Adrenal gland (tissue), 12 donors: ENCODE measurements around the gene ERBB4. TPM values are rescaled to one million over a fixed set of nuclear protein-coding genes. Genes with fewer than 3 reads are reported as not detected.

ENCODE experiments used
- DNase-seq, 7 donors: peaks; one replicate each; pipeline ENCODE4 v3.0.0-alpha.2; 2019 to 2020
- H3K27ac ChIP-seq, 5 donors: fragments of 200-600 bp; sonication (generic) in 4 of 5; 1 replicate in 3 of 5; 2 replicates in 2 of 5; pipeline versions ENCODE4 v1.5.1 to v1.8.0; 2016 to 2020; ENCODE audit warnings: mild to moderate bottlenecking in 1 of 5
- H3K27me3 ChIP-seq: fragments of 200-600 bp; 2 replicates; pipeline ENCODE4 v1.8.0; 2021
- H3K36me3 ChIP-seq, 2 donors: fragments of 200-600 bp; replicated peaks in 1 of 2; 1 replicate in 1 of 2; 2 replicates in 1 of 2; pipeline versions ENCODE4 v1.5.1 to v1.8.0; 2018 to 2022
- H3K4me1 ChIP-seq, 2 donors: fragments of 200-600 bp; replicated peaks in 1 of 2; 1 replicate in 1 of 2; 2 replicates in 1 of 2; pipeline versions ENCODE4 v1.5.1 to v1.8.0; 2018 to 2021
- H3K4me3 ChIP-seq, 4 donors: fragments of 200-600 bp; sonication (generic) in 3 of 4; one replicate each; pipeline ENCODE4 v1.5.1; 2016 to 2018
- H3K9me3 ChIP-seq, 3 donors: fragments of 200-600 bp; sonication (generic) in 1 of 3; replicated peaks in 1 of 3; 1 replicate in 2 of 3; 2 replicates in 1 of 3; pipeline versions ENCODE4 v1.5.1 to v1.8.0; 2016 to 2021
- POLR2A ChIP-seq, 2 donors: fragments of 450-650 bp; IDR thresholded peaks; one replicate each; pipeline ENCODE4 v1.6.1; 2017; ENCODE audit warnings: antibody characterized with exemption in 2 of 2, mild to moderate bottlenecking in 2 of 2, moderate library complexity in 1 of 2
- WGBS, 4 donors: extraction: QIAGEN DNeasy Blood & Tissue Kit in 2 of 4; methylation state at CpG; one replicate each; pipeline versions ENCODE4 v1.1.5 to v1.1.7; 2013 to 2017; 5-methylcytosine and 5-hydroxymethylcytosine counted together
- intact Hi-C, 2 donors: fragments of 100-400 bp; cut with DNase I; formaldehyde crosslinking; loops; one replicate each; pipeline versions ENCODE4 v1.14.1 to v1.15.0; 2022 to 2023
- polyA plus RNA-seq, 3 donors: library from polyadenylated mRNA; stranded (reverse); fragments of 200-250 nt in 2 of 3; fragments of 350-450 nt in 1 of 3; fragmentation: Illumina TruSeq in 1 of 3; extraction: RNeasy Lipid Tissue Mini Kit (QIAGEN cat#74804) in 1 of 3; gene quantifications; one replicate each; pipeline ENCODE4 v1.2.3, GENCODE V29; 2013 to 2014
- total RNA-seq, 9 donors: library from RNA; depleted of rRNA in 4 of 9; stranded (reverse); fragments of >200 nt in 4 of 9; fragments of 120-200 nt in 1 of 9; fragmentation: NEBNext Ultra II Directional in 1 of 9; extraction: Animal tissue kit (Norgen Biotek cat#: 25700) in 1 of 9; gene quantifications; one replicate each; pipeline versions ENCODE4 v1.1.0 to v1.2.4, GENCODE V29; 2013 to 2023
- TF ChIP-seq, protein P1 (sequence below), 6 experiments: fragments of 450-650 bp in 4 of 6; fragments of 200-600 bp in 2 of 6; sonication (generic) in 1 of 6; IDR thresholded peaks; 1 replicate in 5 of 6; 2 replicates in 1 of 6; pipeline versions ENCODE4 v1.5.1 to v1.8.0; 2016 to 2021; ENCODE audit warnings: antibody characterized with exemption in 6 of 6, mild to moderate bottlenecking in 2 of 6, moderate library complexity in 1 of 6
- donor health status: healthy with polysubstance abuse.
- donor health status: Bipolar disorder and iron deficiency.
- donor health status: DM: yes; HTN: yes; CAD: no.
- donor health status: DM: no; HTN: no; CAD: no.
- donor health status: DM: no; HTN: no; CAD: no.
- donor health status: DM: yes; HTN: yes; CAD: no.

The ERBB4 gene
- total and polyA plus RNA-seq, 12 donors: 0.06 to 2.9 (median 0.49) TPM

- no peak for TF ChIP-seq POLR2A (IDR thresholded peaks at IDR 0.05)
- TF ChIP-seq, protein P1, sequence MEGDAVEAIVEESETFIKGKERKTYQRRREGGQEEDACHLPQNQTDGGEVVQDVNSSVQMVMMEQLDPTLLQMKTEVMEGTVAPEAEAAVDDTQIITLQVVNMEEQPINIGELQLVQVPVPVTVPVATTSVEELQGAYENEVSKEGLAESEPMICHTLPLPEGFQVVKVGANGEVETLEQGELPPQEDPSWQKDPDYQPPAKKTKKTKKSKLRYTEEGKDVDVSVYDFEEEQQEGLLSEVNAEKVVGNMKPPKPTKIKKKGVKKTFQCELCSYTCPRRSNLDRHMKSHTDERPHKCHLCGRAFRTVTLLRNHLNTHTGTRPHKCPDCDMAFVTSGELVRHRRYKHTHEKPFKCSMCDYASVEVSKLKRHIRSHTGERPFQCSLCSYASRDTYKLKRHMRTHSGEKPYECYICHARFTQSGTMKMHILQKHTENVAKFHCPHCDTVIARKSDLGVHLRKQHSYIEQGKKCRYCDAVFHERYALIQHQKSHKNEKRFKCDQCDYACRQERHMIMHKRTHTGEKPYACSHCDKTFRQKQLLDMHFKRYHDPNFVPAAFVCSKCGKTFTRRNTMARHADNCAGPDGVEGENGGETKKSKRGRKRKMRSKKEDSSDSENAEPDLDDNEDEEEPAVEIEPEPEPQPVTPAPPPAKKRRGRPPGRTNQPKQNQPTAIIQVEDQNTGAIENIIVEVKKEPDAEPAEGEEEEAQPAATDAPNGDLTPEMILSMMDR (IDR thresholded peaks at IDR 0.05): no peak
- no peaks in the 10 kb centered on the region for H3K4me1 ChIP-seq
- H3K27me3 ChIP-seq: no peaks in the 10 kb centered on the region
- H3K9me3 ChIP-seq: no peaks in the 10 kb centered on the region
- DNase-seq: no peak
- intact Hi-C loops: no loop called here
- no peaks in the 10 kb centered on the region for H3K36me3 ChIP-seq
- H3K27ac ChIP-seq: no peak overlapping the region
- no peak overlapping the region for H3K4me3 ChIP-seq
- 29 to 42% (median 35%) methylated on average over 4 of the region's 4 CpGs for WGBS, 4 donors
Observed at GRCh38 chr2:211404098-211404497, 1134.5 kb downstream of the ERBB4 start.

- TF ChIP-seq POLR2A (IDR thresholded peaks at IDR 0.05): no peak
- TF ChIP-seq, protein P1 (IDR thresholded peaks at IDR 0.05): no peak
- Histone ChIP-seq H3K36me3 (no peaks in the 10 kb centered on the region), H3K27ac (no peak overlapping the region), H3K27me3 (no peaks in the 10 kb centered on the region), H3K4me3 (no peak overlapping the region), H3K4me1 (no peaks in the 10 kb centered on the region), H3K9me3 (no peaks in the 10 kb centered on the region)
- DNase-seq: no peak
- WGBS, 4 donors: 73 to 83% (median 78%) methylated on average over 2 of the region's 2 CpGs
- intact Hi-C loops: no loop called here
Observed at GRCh38 chr2:211401328-211401727, 1137.3 kb downstream of the ERBB4 start.

GRCh38 chr2:211397764-211398163 is 1140.8 kb downstream of the ERBB4 start:
- Histone ChIP-seq H3K27me3 (no peaks in the 10 kb centered on the region), H3K4me3 (no peak overlapping the region), H3K9me3 (no peaks in the 10 kb centered on the region), H3K27ac (no peak overlapping the region), H3K36me3 (no peaks in the 10 kb centered on the region), H3K4me1 (no peaks in the 10 kb centered on the region)
- no peak for DNase-seq
- TF ChIP-seq, protein P1 (IDR thresholded peaks at IDR 0.05): no peak
- TF ChIP-seq POLR2A (IDR thresholded peaks at IDR 0.05): no peak
- intact Hi-C loops: no loop called here
- 55 to 61% (median 59%) methylated on average over 2 of the region's 2 CpGs for WGBS, 4 donors

DNA sequence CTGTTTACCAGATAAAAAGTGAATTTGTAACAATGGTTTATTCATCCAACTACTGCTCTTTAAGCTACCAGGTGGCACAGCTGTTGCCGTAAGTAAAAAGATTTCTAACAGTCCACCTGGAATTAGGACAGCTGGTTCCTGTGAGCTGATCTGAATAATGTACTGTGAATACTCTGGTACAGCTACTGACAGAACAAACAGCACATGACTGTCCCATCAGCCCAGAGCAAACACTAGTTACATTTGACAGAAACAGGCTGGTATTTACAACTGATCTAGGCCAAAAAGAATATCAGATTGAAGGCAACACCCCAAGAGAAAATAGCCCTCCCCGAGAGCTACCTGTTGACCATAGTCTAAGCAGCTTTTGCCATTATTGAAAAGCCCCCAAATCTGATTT is 1141.8 kb downstream of the ERBB4 start:
- H3K36me3 ChIP-seq: no peaks in the 10 kb centered on the region
- H3K27me3 ChIP-seq: no peaks in the 10 kb centered on the region
- H3K4me3 ChIP-seq: no peak overlapping the region
- H3K9me3 ChIP-seq: no peaks in the 10 kb centered on the region
- H3K4me1 ChIP-seq: no peaks in the 10 kb centered on the region
- intact Hi-C loops: no loop called here
- no peak overlapping the region for H3K27ac ChIP-seq
- DNase-seq: peak in 1 of 7 donors; percentile 50
- TF ChIP-seq POLR2A (IDR thresholded peaks at IDR 0.05): no peak
- TF ChIP-seq, protein P1 (IDR thresholded peaks at IDR 0.05): no peak
- WGBS, 4 donors: 75 to 91% (median 76%) methylated on average over 2 of the region's 2 CpGs
